PC-9 (cell line): Measurements from ENCODE around the gene GABRG2.
"Not testable (repeated sequence)": the region's sequence is repeated elsewhere in the genome, so short reads cannot be mapped to it uniquely, and the experiment has no call there.

Experiments
- EZH2 ChIP-seq: fragments of 200-600 bp; sonication (generic); IDR thresholded peaks from 2 replicates; pipeline ENCODE4 v1.8.0; 2017; ENCODE audit warnings: antibody characterized with exemption, low read depth
- TF ChIP-seq, protein P1 (sequence below): fragments of 200-600 bp; sonication (generic); conservative IDR thresholded peaks from 2 replicates; pipeline ENCODE4 v1.6.1; 2017; ENCODE audit warnings: mixed run types, antibody characterized with exemption, mild to moderate bottlenecking, moderate library complexity

DNA sequence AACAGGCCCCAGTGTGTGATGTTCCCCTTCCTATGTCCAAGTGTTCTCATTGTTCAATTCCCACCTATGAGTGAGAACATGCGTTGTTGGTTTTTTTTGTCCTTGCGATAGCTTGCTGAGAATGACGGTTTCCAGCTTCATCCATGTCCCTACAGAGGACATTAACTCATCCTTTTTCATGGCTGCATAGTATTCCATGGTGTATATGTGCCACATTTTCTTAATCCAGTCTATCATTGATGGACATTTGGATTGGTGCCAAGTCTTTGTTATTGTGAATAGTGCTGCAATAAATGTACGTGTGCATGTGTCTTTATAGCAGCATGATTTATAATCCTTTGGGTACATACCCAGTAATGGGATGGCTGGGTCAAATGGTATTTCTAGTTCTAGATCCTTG, 12.5 kb upstream of the GABRG2 start:
- TF ChIP-seq, protein P1, sequence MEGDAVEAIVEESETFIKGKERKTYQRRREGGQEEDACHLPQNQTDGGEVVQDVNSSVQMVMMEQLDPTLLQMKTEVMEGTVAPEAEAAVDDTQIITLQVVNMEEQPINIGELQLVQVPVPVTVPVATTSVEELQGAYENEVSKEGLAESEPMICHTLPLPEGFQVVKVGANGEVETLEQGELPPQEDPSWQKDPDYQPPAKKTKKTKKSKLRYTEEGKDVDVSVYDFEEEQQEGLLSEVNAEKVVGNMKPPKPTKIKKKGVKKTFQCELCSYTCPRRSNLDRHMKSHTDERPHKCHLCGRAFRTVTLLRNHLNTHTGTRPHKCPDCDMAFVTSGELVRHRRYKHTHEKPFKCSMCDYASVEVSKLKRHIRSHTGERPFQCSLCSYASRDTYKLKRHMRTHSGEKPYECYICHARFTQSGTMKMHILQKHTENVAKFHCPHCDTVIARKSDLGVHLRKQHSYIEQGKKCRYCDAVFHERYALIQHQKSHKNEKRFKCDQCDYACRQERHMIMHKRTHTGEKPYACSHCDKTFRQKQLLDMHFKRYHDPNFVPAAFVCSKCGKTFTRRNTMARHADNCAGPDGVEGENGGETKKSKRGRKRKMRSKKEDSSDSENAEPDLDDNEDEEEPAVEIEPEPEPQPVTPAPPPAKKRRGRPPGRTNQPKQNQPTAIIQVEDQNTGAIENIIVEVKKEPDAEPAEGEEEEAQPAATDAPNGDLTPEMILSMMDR = not testable (repeated sequence)
- not testable (repeated sequence) for TF ChIP-seq EZH2
